GM11168 (cell line): ENCODE results near the gene CLRN2.
"Not testable (repeated sequence)": the region's sequence is repeated elsewhere in the genome, so short reads cannot be mapped to it uniquely, and the experiment has no call there.

Experiments used
- in situ Hi-C: fragments of 300-500 bp; cut with MboI; formaldehyde crosslinking; loops from one replicate; pipeline ENCODE4 v1.12.0; 2022; ENCODE audit warnings: low sequenced_read_pairs; ENCODE audit not compliant: unreplicated experiment

Gene CLRN2

DNA sequence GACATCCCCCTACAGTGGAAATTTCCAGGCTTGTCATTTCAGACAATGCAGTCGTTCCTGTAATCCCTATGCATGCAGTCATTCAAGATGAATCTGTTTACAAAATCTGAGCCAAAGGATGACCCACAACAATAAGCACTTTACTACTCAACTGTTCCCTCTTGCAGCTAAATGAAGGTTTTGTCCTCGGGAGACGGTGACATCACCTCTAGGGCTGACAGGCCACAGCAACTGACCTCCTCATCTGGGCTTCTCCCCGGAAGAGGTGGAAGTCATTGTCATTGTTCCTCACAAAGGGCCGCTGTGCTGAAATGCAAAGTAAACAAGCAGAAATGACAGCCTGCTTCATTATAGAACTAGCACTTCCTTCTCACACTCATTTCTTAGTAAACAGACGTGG lies 29.2 kb downstream of the CLRN2 start:
- in situ Hi-C loops: no loop called here

DNA sequence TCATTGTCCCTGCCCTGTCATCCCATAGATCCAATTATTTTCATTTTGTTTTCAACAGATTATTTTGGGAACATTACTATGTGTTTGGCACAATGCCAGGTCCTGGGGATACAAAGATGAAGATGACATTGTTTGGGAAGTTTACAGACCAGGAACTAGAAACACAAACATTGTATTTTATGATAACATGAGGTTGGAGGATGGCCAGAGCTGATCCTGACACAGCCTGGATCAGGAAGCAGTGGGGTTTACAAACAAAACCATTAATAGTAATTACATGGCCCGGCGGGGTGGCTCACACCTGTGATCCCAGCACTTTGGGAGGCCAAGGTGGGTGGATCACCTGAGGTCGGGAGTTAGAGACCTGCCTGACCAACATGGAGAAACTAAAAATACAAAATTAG lies 29.9 kb downstream of the CLRN2 start:
- in situ Hi-C loops: loop anchor here (5.0 kb wide), 1 partner anchor 87 kb away; no protein-coding TSS in a partner anchor

DNA sequence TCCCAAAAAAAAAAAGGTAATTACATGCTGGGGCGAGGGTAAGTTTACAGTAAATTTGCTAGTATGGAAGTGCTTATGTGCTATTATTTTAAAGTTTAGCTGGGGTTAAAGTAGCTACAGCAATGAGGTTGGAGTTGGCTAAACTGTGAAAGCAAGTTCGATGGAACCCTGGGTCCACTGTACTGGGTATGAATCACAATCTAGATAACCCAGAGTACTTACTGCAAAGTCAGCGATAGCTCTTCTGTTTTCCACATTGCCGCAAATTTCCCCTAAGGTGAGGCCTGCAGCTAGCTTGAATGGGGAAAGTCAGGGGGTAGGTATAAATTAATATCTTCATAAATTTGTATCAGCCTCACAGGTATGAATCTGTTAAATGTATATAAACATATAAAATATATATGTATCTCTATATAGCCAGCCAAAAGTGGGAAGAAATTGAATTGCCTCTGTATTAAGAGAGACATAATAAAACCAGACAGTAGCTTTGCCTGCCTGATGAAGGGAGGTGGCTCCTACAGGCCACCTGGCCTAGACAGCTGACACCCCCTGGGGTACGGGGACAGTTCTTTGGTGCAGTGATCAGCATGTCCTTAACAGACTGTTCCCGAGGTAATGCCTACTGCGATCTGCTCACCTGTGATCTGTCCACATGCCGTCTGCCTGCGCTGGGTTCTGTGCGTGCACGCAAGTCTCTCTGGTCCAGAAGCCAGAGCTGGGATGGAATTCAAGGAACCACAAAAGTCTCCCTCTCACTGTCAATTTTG lies 30.6 kb downstream of the CLRN2 start:
- in situ Hi-C loops: loop anchor here (5.0 kb wide), 1 partner anchor 87 kb away; no protein-coding TSS in a partner anchor

DNA sequence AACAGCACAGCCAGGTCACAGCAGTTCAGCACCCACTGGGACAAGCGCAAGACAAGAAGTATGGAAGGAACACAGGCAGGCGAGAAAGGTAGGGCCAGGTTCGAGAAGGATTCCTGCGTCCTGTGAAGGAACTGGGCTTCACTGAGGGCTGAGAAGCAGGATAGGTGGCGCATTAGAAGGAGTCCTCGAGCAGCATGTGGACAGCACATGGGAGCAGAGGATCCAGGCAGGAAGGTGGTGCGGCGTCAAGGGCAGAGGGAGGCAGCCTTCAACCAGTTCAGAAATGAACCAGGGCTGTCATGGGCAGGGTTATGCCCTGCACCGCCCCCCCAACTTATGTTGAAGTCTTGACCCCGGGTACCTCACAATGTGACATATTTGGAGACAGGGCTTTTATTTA lies 31.3 kb downstream of the CLRN2 start:
- in situ Hi-C loops: loop anchor here (5.0 kb wide), 1 partner anchor 86 kb away; no protein-coding TSS in a partner anchor

DNA sequence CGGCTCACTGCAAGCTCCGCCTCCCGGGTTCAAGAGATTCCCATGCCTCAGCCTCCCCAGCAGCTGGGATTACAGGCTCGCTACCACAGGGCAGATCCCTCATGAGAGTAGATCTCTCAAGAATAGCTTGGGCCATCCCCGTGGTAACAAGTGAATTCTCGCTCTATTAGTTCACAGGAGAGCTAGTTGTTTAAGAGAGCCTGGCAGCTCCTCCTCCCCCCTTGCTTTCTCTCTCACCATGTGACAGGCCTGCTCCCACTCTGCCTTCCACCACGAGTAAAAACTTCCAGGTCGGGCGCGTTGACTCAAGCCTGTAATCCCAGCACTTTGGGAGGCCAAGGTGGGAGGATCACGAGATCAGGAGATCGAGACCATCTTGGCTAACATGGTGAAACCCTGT lies 31.7 kb downstream of the CLRN2 start:
- in situ Hi-C loops: loop anchor here (5.0 kb wide), 1 partner anchor 86 kb away; no protein-coding TSS in a partner anchor

DNA sequence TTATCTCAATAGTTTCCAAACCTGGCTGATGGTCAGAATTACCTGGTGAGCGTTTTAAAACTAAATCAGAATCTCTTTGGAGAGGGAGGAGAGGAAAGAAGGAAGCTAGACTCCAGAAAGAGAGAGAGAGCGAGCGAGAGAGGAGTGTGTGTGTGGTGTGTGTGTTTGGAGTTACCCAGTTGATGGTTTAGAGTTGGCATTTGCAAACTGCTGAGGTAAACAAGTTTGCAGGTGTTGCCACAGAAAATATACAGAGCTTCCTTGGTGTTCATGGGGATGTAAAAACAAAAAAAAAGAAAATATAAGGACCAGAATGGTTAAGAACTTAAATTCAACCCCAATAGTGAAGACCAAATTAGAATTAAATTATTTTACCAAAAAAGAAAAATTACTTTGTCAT lies 35.6 kb downstream of the CLRN2 start:
- in situ Hi-C loops: loop anchor here (10.0 kb wide), 2 partner anchors 264 to 1034 kb away; partner anchors contain the start of genes DCAF16 and NCAPG

DNA sequence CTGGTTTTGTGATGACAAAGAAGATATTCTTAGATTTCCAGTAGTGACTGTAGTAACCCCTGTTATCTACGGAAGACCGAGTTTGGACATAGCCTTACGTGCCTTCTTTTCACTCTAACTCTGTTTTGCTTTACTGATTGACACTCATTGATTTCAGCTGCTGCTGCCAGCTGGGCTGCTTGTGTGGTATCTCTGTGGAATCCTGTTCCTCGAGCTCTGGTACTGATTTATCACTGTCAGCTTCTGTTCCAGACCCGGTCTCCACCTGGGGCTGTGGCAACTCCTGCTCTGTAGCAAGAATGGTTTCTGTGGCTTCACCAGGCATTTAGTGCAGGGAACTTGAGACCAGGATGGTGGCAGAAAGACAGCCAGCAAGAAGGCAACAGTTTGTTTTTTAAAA lies 37.5 kb downstream of the CLRN2 start:
- in situ Hi-C loops: loop anchor here (10.0 kb wide), 2 partner anchors 262 to 1032 kb away; partner anchors contain the start of genes DCAF16 and NCAPG

DNA sequence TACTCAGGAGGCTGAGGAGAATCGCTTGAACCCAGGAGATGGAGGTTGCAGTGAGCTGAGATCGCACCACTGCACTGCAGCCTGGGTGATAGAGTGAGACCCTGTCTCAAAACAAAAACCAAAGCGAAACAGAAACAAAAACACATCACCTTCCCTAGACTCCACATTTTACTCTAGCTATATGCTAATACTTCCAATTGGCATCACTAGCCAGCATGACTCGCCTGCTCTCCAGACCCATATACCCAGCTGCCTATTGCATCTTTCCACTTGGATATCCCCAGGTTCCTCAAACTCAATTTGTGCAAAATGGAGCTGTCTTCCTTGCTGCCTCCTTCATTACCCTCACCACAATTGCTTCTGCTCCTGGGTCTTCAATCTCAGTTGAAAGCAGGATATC lies 39.6 kb downstream of the CLRN2 start:
- in situ Hi-C loops: loop anchor here (10.0 kb wide), 2 partner anchors 260 to 1030 kb away; partner anchors contain the start of genes DCAF16 and NCAPG

DNA sequence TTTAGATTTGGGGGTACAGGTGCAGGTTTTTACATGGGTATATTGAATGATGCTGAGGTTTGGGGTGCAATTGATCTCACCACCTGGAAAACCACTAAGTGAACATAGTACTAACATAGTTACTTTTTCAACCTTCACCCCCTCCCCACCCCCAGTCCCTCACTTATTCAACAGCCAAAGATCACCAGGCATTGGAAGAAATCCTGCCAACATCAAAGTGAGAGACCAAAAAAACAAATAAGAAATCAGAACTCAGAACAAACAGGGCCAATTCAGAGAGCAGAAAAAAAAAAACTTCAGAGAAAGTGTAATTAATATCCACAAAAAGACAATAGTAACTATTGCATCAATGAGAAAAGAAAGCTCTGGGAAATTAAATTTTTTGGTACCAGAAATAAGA lies 41.5 kb downstream of the CLRN2 start:
- in situ Hi-C loops: loop anchor here (10.0 kb wide), 2 partner anchors 258 to 1028 kb away; partner anchors contain the start of genes DCAF16 and NCAPG

DNA sequence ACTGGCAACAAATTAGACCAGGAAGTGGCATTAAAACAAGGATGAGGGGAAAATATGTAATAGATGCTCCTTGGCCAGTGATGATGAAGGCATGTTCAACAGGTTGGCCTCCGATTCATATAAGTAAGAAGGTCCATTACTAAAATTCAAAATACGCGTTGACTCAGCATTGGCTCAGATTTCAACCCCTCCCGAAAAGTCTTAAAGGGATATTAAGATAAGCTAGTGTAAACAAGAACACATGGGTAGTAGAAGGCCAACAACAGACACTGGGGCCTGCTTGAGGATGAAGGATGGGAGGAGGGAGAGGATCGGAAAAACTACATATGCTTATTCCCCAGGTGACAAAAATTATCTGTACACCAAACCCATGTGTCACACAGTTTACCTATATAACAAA lies 42.9 kb downstream of the CLRN2 start:
- in situ Hi-C loops: loop anchor here (10.0 kb wide), 2 partner anchors 257 to 1027 kb away; partner anchors contain the start of genes DCAF16 and NCAPG

DNA sequence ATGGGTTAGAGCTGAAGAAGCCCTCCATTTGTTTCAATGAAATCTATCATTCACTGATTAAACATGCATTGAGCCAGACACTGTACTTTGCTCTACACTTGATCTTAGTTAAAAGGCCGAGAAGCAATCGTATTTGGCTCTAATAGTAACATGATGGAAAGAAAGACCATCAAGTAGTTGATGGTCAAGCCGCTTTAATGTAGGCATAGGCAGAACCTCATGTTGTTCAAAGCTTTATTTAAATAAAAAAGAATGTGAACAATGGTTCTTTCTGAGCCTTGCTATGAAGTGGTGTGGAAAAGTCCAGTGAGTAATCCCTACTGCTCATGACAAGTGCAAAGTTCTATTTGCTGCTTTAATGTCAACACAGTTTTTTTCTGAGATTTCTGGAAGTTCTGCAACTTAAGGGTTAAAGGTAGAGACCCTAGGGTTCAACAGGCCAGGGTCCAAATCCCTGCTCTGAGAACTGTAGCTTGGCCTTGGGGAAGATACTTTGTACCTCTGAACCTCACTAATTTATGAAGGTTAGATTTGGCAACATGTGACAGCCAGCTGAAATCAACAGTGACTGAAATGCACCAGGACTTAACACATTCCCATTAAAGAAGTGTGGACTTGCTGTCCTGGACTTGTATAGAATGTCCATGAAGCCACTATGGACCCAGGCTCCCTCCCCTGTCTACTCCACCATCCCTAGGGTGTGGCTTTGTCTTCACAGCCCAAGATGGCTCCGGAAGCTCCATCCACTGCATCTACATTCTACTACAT lies 44.2 kb downstream of the CLRN2 start:
- in situ Hi-C loops: loop anchor here (10.0 kb wide), 2 partner anchors 256 to 1026 kb away; partner anchors contain the start of genes DCAF16 and NCAPG

DNA sequence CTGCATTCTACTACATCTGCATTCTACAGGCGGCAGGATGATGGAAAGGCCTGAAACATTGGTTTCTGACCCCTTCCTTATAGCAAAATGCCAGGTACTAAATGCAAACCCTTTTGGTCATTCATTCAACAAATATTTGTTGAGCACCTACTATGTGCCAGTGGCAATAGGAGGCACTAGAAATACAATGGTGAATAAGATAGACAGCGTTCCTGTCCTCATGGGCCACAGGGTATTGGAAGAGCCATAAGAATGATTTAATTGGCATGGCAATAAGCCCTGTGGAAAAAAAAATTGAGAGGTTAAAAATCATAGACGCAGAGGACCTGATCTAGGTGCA lies 44.7 kb downstream of the CLRN2 start:
- in situ Hi-C loops: loop anchor here (10.0 kb wide), 2 partner anchors 255 to 1025 kb away; partner anchors contain the start of genes DCAF16 and NCAPG

DNA sequence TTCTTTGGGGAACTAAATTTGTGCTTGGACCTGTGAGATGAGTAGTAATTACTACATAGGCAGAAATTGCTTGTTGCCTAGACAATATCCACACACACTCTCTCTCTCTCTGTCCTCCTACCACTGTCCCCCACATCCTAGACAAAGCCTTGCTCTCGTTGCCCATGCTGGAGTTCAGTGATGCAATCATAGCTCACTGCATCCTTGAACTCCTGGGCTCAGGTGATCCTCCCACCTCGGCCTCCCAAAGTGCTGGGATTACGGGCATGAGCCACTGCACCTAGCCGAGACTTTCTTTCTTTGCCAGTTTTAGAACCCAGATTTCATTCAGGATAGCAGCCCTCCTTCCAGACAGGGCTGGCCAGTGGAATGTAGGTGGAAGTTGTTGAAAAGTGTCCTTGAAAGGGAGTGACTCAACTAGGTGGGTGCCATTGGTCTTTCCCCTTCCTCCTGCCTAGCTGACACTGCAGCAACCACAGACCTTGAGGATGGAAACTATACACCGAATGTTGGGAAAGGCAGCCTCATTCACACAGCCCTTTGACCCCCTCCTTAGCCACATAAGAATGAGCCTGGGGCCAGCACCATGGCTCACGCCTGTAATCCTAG lies 45.2 kb downstream of the CLRN2 start:
- in situ Hi-C loops: no loop called here

DNA sequence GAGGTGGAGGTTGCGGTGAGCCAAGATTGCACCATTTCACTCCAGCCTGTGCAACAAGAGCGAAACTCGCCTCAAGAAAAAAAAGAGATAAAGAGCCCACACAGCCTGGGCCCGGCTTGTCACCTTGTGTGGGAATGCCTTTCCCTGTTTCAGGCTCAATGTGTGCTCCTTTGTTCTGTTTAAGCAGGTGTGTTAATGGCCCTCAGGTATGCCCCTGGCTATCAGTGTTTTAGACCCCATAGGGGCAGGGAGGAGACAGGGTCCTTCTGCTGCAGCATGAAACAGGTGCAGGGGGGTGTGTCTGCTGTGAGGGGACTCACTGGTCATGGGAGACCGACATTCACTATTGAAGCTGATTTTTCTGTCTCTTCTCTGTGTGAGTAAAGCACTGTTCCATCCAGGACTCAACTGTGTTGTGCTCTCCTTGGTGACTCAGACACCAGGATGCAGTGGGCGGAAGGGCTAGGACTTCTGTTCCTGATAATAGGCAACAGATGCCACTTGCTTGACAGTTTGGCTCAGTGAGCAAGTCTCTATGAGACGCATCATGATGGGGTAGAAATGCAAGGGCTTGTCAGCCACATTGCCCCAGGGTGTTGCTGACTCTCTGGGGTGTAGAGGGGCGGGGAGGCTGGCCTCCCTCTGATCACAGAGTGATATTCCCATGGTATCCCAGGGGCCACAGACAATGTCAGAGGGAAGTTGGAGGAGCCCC lies 46.4 kb downstream of the CLRN2 start:
- in situ Hi-C loops: no loop called here

DNA sequence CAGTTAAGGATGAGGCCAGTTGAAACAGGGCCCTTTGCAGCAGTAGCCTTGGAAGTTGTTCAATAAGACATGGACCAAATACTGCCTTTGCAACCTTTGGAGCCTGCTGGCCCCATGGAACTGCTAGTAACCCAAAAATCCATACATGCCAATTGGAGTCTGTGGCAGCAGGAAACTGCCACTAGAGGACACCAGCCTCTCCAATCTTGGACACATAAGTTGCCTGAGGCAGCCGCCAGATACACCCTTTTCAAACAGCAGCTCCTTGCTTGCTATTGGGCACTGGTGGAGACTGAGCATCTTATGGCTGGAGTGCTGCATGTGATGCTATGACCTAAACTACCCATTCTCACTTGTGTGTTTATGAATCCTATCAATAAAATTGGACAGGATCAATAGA lies 47.2 kb downstream of the CLRN2 start:
- in situ Hi-C loops: no loop called here

DNA sequence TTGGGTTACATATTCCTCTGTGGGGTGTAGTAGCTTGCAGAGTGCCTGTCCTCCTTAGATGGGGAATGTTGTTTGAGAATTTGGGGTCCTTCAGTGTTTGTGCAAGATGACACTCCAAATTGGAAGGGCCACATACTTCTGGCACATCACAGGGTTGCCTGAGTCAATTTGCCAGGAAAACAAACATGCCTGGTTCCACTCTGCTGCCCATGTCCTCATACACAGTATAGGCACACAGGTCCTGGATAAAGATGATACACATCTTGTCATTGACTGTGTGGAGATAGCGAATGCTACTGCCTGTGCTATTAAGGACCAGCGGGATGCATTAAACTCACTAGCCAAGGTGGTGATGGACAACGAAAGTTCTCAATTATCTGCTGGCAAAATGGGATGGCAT lies 50.9 kb downstream of the CLRN2 start:
- in situ Hi-C loops: no loop called here

DNA sequence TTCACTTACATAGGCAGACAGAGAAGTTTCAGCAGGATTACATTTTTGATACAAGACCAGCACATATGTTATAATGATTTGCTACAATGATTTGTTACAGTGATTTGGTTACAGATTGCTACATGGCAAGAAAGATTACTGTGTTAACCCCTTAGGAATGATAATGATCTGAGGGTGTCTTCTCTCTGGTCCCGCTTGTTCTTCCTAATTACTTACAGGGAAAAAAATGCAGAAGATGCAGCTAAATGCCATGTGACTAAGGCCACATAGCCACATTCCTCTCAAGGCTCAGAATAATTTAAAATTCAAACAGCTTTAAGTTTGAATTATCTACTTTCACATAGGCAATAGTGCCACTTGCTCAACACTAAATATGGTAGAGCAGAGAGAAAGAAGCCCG lies 52.3 kb downstream of the CLRN2 start:
- in situ Hi-C loops: no loop called here

DNA sequence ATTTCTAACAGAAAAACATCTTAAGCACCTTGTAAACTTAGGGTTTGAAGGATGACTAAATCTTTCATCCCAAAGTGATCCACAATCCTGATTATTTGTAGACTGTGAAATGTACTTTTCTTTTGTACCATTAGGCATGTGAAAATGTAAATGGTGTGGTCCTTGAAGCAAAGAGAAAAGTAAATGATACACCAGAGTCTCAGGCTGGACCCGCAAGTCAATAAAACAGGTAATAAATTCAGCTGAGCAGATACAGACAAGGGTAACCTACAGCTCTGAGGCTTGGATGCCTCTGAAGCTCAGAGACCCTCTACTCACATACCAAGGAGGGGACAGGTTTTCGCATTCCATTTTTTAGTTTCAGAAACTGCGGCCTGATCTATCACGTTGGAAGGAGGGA lies 59.2 kb downstream of the CLRN2 start:
- in situ Hi-C loops: no loop called here

DNA sequence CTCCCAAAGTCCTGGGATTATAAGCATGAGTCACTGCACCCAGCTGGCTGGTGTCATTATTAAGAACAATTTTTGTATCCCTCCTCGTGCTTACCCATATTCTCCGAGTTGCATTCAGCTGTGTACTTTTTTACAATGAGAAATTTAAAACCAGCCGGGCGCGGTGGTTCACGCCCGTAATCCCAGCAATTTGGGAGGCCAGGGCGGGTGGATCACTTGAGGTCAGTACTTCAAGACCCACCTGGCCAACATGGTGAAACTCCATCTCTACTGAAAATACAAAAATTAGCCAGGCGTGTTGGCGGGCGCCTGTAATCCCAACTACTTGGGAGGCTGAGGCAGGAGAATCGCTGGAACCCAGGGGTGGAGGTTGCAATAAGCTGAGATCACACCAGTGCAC lies 60.2 kb downstream of the CLRN2 start:
- in situ Hi-C loops: not testable (repeated sequence)
